ENCODE measurements around the gene MIX23.
"Not testable (repeated sequence)": the region's sequence is repeated elsewhere in the genome, so short reads cannot be mapped to it uniquely, and the experiment has no call there.

The MIX23 gene

GRCh38 chr3:122366379-122366749, 16.7 kb downstream of the MIX23 start:
- H2AFZ ChIP-seq (ENCODE audit: low read length): no peak overlapping the region

GRCh38 chr3:122365582-122366378, 17.3 kb downstream of the MIX23 start:
- H3K4me1 ChIP-seq (ENCODE audit: insufficient read depth, low read length, poor library complexity, severe bottlenecking); H3K79me2 ChIP-seq (ENCODE audit: insufficient read depth, low read length); H3K9ac ChIP-seq (ENCODE audit: low read depth, low read length, poor library complexity, severe bottlenecking); H4K20me1 ChIP-seq (ENCODE audit: insufficient read depth, low read length, poor library complexity, severe bottlenecking); H3K9me2 ChIP-seq (replicated peaks; ENCODE audit: low read depth, low read length); H2AFZ ChIP-seq (ENCODE audit: low read length); H3K4me3 ChIP-seq (ENCODE audit: low read length, poor library complexity, severe bottlenecking); H3K27me3 ChIP-seq (ENCODE audit: insufficient read depth, low read length, poor library complexity, severe bottlenecking); H3K4me2 ChIP-seq (ENCODE audit: low read depth, low read length, poor library complexity, severe bottlenecking); H3F3A ChIP-seq (ENCODE audit: low read depth); H3K9me3 ChIP-seq (ENCODE audit: insufficient read depth, low read depth, low read length): not testable (repeated sequence)
- H3K36me3 ChIP-seq (ENCODE audit: insufficient read depth, low read length): peaks cover 38% of the 10 kb centered on the region

More at GRCh38 chr3:122366379-122366749, 16.7 kb downstream of the MIX23 start:
- H3K36me3 ChIP-seq (ENCODE audit: insufficient read depth, low read length): peaks cover 38% of the 10 kb centered on the region
- H4K20me1 ChIP-seq (ENCODE audit: insufficient read depth, low read length, poor library complexity, severe bottlenecking): no peaks in the 10 kb centered on the region
- no peaks in the 10 kb centered on the region for H3K27me3 ChIP-seq (ENCODE audit: insufficient read depth, low read length, poor library complexity, severe bottlenecking)
- no peaks in the 10 kb centered on the region for H3K79me2 ChIP-seq (ENCODE audit: insufficient read depth, low read length)
- H3K4me1 ChIP-seq (ENCODE audit: insufficient read depth, low read length, poor library complexity, severe bottlenecking): no peaks in the 10 kb centered on the region
- H3K9ac ChIP-seq (ENCODE audit: low read depth, low read length, poor library complexity, severe bottlenecking): no peak overlapping the region
- TF ChIP-seq CTCF (conservative IDR thresholded peaks at IDR 0.05; ENCODE audit: low read length) (no peak), EZH2phosphoT487 (IDR thresholded peaks at IDR 0.05; ENCODE audit: borderline replicate concordance) (no peak)
- no peaks in the 10 kb centered on the region for H3F3A ChIP-seq (ENCODE audit: low read depth)
- no peaks in the 10 kb centered on the region for H3K9me2 ChIP-seq (replicated peaks; ENCODE audit: low read depth, low read length)
- no peaks in the 10 kb centered on the region for H3K9me3 ChIP-seq (ENCODE audit: insufficient read depth, low read depth, low read length)
- no peak overlapping the region for H3K4me3 ChIP-seq (ENCODE audit: low read length, poor library complexity, severe bottlenecking)
- H3K4me2 ChIP-seq (ENCODE audit: low read depth, low read length, poor library complexity, severe bottlenecking): no peak overlapping the region

GRCh38 chr3:122365073-122365472, 18.0 kb downstream of the MIX23 start:
- H3K4me2 ChIP-seq (ENCODE audit: low read depth, low read length, poor library complexity, severe bottlenecking): no peak overlapping the region
- no peaks in the 10 kb centered on the region for H4K20me1 ChIP-seq (ENCODE audit: insufficient read depth, low read length, poor library complexity, severe bottlenecking)
- peaks cover 38% of the 10 kb centered on the region for H3K36me3 ChIP-seq (ENCODE audit: insufficient read depth, low read length)
- no peaks in the 10 kb centered on the region for H3K9me3 ChIP-seq (ENCODE audit: insufficient read depth, low read depth, low read length)
- no peaks in the 10 kb centered on the region for H3K4me1 ChIP-seq (ENCODE audit: insufficient read depth, low read length, poor library complexity, severe bottlenecking)
- no peak overlapping the region for H3K9ac ChIP-seq (ENCODE audit: low read depth, low read length, poor library complexity, severe bottlenecking)
- H3K27me3 ChIP-seq (ENCODE audit: insufficient read depth, low read length, poor library complexity, severe bottlenecking): no peaks in the 10 kb centered on the region
- no peak overlapping the region for H2AFZ ChIP-seq (ENCODE audit: low read length)
- no peak for TF ChIP-seq CTCF (conservative IDR thresholded peaks at IDR 0.05; ENCODE audit: low read length)
- TF ChIP-seq EZH2phosphoT487 (IDR thresholded peaks at IDR 0.05; ENCODE audit: borderline replicate concordance): no peak
- H3K79me2 ChIP-seq (ENCODE audit: insufficient read depth, low read length): no peaks in the 10 kb centered on the region
- no peaks in the 10 kb centered on the region for H3F3A ChIP-seq (ENCODE audit: low read depth)
- no peaks in the 10 kb centered on the region for H3K9me2 ChIP-seq (replicated peaks; ENCODE audit: low read depth, low read length)
- H3K4me3 ChIP-seq (ENCODE audit: low read length, poor library complexity, severe bottlenecking): no peak overlapping the region

GRCh38 chr3:122364490-122364889, 18.5 kb downstream of the MIX23 start:
- Histone ChIP-seq H3K4me3 (ENCODE audit: low read length, poor library complexity, severe bottlenecking) (no peak overlapping the region), H3K9ac (ENCODE audit: low read depth, low read length, poor library complexity, severe bottlenecking) (no peak overlapping the region), H3K79me2 (ENCODE audit: insufficient read depth, low read length) (no peaks in the 10 kb centered on the region), H3K9me3 (ENCODE audit: insufficient read depth, low read depth, low read length) (no peaks in the 10 kb centered on the region), H3K4me2 (ENCODE audit: low read depth, low read length, poor library complexity, severe bottlenecking) (no peak overlapping the region), H3K4me1 (ENCODE audit: insufficient read depth, low read length, poor library complexity, severe bottlenecking) (no peaks in the 10 kb centered on the region), H3K9me2 (replicated peaks; ENCODE audit: low read depth, low read length) (no peaks in the 10 kb centered on the region), H3K27me3 (ENCODE audit: insufficient read depth, low read length, poor library complexity, severe bottlenecking) (no peaks in the 10 kb centered on the region), H3K36me3 (ENCODE audit: insufficient read depth, low read length) (peaks cover 37% of the 10 kb centered on the region), H3F3A (ENCODE audit: low read depth) (no peaks in the 10 kb centered on the region), H4K20me1 (ENCODE audit: insufficient read depth, low read length, poor library complexity, severe bottlenecking) (no peaks in the 10 kb centered on the region), H2AFZ (ENCODE audit: low read length) (no peak overlapping the region)
- TF ChIP-seq CTCF (conservative IDR thresholded peaks at IDR 0.05; ENCODE audit: low read length) (no peak), EZH2phosphoT487 (IDR thresholded peaks at IDR 0.05; ENCODE audit: borderline replicate concordance) (no peak)
